IMR-90 (cell line): ENCODE measurements around the gene ZNF559.

ENCODE experiments used
- BHLHE40 ChIP-seq: fragments of 150-350 bp; IDR thresholded peaks from 2 replicates; pipeline ENCODE4 v1.6.1; 2016; ENCODE audit warnings: mild to moderate bottlenecking, low read depth, low read length
- CEBPB ChIP-seq: IDR thresholded peaks from 2 replicates; pipeline ENCODE4 v1.6.1; 2012; ENCODE audit warnings: low read depth, low read length, improper control_type of control experiment
- CTCF ChIP-seq: conservative IDR thresholded peaks from 2 replicates; pipeline ENCODE4 v1.5.1; 2012; ENCODE audit warnings: mild to moderate bottlenecking, low read depth, low read length, improper control_type of control experiment
- MXI1 ChIP-seq: IDR thresholded peaks from 2 replicates; pipeline ENCODE4 v1.6.1; 2012; ENCODE audit warnings: low read depth, mild to moderate bottlenecking, low read length, moderate library complexity, borderline replicate concordance
- RCOR1 ChIP-seq: IDR thresholded peaks from 2 replicates; pipeline ENCODE4 v1.6.1; 2012; ENCODE audit warnings: mild to moderate bottlenecking, low read length, improper control_type of control experiment; ENCODE audit not compliant: insufficient replicate concordance

- TF ChIP-seq CTCF (no peak), BHLHE40 (no peak), RCOR1 (no peak), CEBPB (no peak), MXI1 (no peak)
Observed at GRCh38 chr19:9370738-9371619, 47.0 kb downstream of the ZNF559 start.
